Measurements from ENCODE around the gene NPHP1. TPM values are rescaled to one million over a fixed set of nuclear protein-coding genes. Genes with fewer than 3 reads are reported as not detected.
"Not testable (repeated sequence)": the region's sequence is repeated elsewhere in the genome, so short reads cannot be mapped to it uniquely, and the experiment has no call there.

The NPHP1 gene
- 1 to 10 TPM; 5.2 to 9.7 TPM for total RNA-seq

- H3K9me3 ChIP-seq: no peaks in the 10 kb centered on the region
- DNase-seq (ENCODE audit: low spot score): peak; percentile 76
- H3K4me1 ChIP-seq (replicated peaks): no peaks in the 10 kb centered on the region
- under 1% methylated on average over 35 of the region's 43 CpGs for WGBS
- TF ChIP-seq POLR2AphosphoS5 (IDR thresholded peaks at IDR 0.05) (peak; percentile 92), CTCF (IDR thresholded peaks at IDR 0.05) (no peak), POLR2A (IDR thresholded peaks at IDR 0.05) (peak; percentile 38)
- intact Hi-C loops (cut with DNase I): no loop called here
- peak within 1 kb of the TSS; percentile 53 to 54 for H3K4me3 ChIP-seq
- H3K27ac ChIP-seq: peak within 1 kb of the TSS; percentile 44 to 64
- no peaks in the 10 kb centered on the region for H3K27me3 ChIP-seq (replicated peaks; ENCODE audit: insufficient read depth)
- H3K36me3 ChIP-seq: no peaks in the 10 kb centered on the region
Observed at GRCh38 chr2:110204408-110205385, at the start of gene NPHP1. Gene NPHP1 (minus strand): TSS chr2:110205013. CDS start chr2:110204968, 45 bp downstream.

GRCh38 chr2:110248081-110248795, 43.4 kb upstream of the NPHP1 start:
- H3K27me3 ChIP-seq (replicated peaks; ENCODE audit: insufficient read depth); H3K4me1 ChIP-seq (replicated peaks); H3K9me3 ChIP-seq; intact Hi-C loops (cut with DNase I); H3K4me3 ChIP-seq; H3K36me3 ChIP-seq; H3K27ac ChIP-seq; DNase-seq (ENCODE audit: low spot score): not testable (repeated sequence)
- WGBS: 49% methylated on average over 4 of the region's 7 CpGs

- H3K9me3 ChIP-seq; DNase-seq (ENCODE audit: low spot score); H3K4me3 ChIP-seq; H3K4me1 ChIP-seq (replicated peaks); H3K27ac ChIP-seq; intact Hi-C loops (cut with DNase I); H3K27me3 ChIP-seq (replicated peaks; ENCODE audit: insufficient read depth); H3K36me3 ChIP-seq: not testable (repeated sequence)
- no CpG with 5 or more reads among the region's 89 CpGs for WGBS
Observed at GRCh38 chr2:110245488-110246435, 40.9 kb upstream of the NPHP1 start.

GRCh38 chr2:110243283-110243682, 38.5 kb upstream of the NPHP1 start:
- intact Hi-C loops (cut with DNase I); DNase-seq (ENCODE audit: low spot score); H3K9me3 ChIP-seq; H3K27me3 ChIP-seq (replicated peaks; ENCODE audit: insufficient read depth); H3K4me3 ChIP-seq; H3K36me3 ChIP-seq; H3K27ac ChIP-seq; H3K4me1 ChIP-seq (replicated peaks): not testable (repeated sequence)
- WGBS: no CpG with 5 or more reads among the region's 3 CpGs

- H3K4me3 ChIP-seq; H3K36me3 ChIP-seq; H3K27ac ChIP-seq; intact Hi-C loops (cut with DNase I); H3K27me3 ChIP-seq (replicated peaks; ENCODE audit: insufficient read depth); DNase-seq (ENCODE audit: low spot score); H3K4me1 ChIP-seq (replicated peaks); H3K9me3 ChIP-seq: not testable (repeated sequence)
- WGBS: 30% methylated on average over 4 of the region's 5 CpGs
Observed at GRCh38 chr2:110234514-110234913, 29.7 kb upstream of the NPHP1 start.

- H3K9me3 ChIP-seq; intact Hi-C loops (cut with DNase I); H3K36me3 ChIP-seq; H3K4me1 ChIP-seq (replicated peaks); H3K4me3 ChIP-seq; H3K27me3 ChIP-seq (replicated peaks; ENCODE audit: insufficient read depth); DNase-seq (ENCODE audit: low spot score); H3K27ac ChIP-seq: not testable (repeated sequence)
- WGBS: no CpG with 5 or more reads among the region's 1 CpG
Observed at GRCh38 chr2:110229886-110230285, 25.1 kb upstream of the NPHP1 start.

GRCh38 chr2:110222626-110223025, 17.8 kb upstream of the NPHP1 start:
- H3K36me3 ChIP-seq; H3K4me1 ChIP-seq (replicated peaks); H3K27me3 ChIP-seq (replicated peaks; ENCODE audit: insufficient read depth); DNase-seq (ENCODE audit: low spot score); H3K9me3 ChIP-seq; intact Hi-C loops (cut with DNase I); H3K4me3 ChIP-seq; H3K27ac ChIP-seq: not testable (repeated sequence)
- WGBS: 89% methylated on average over 1 of the region's 1 CpG

Measured in prostate gland (tissue), 2 donors.